MM.1S (cell line): ENCODE measurements around the gene ENTREP1.

Source experiments
- CTCF ChIP-seq: fragments of 300-600 bp; sonication (generic); IDR thresholded peaks from 2 replicates; pipeline ENCODE4 v1.5.1; 2016; ENCODE audit warnings: antibody characterized with exemption, low read length, mixed read lengths
- EZH2 ChIP-seq: fragments of 300-600 bp; sonication (generic); optimal IDR thresholded peaks from 2 replicates; pipeline ENCODE3; 2017; ENCODE audit warnings: low read depth, mild to moderate bottlenecking, antibody characterized with exemption, low read length, mixed read lengths

DNA sequence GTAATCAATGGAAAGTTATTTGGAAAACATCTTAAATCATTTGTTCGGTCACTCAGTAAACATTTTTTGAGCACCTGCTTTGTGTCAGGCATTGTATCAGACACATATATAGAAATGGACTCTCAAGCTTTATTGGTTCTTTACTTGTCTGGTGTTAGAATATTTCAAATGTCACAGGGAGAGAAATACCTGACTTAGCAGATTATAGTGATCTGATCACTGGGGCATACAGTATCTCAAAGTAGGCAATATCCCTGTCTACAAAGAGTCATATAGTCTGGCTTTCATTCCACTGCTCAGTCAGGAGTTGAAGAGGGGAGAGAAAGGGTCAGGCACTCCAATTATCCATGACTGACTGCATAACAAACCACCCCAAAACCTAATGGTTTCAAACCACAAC, 30.2 kb downstream of the ENTREP1 start:
- TF ChIP-seq CTCF (no peak), EZH2 (no peak)
